K562 (cell line): Measurements from ENCODE around the gene AVPI1. TPM values are rescaled to one million over a fixed set of nuclear protein-coding genes. Genes with fewer than 3 reads are reported as not detected.

Experiments used
- CSDE1 ChIP-seq, 2 experiments: fragments of 450-650 bp; IDR thresholded peaks; 2 replicates each; pipeline ENCODE4 v1.6.1; 2016; ENCODE audit warnings: mild to moderate bottlenecking in 1 of 2
- HOMEZ ChIP-seq: fragments of 250-450 bp; sonication (Bioruptor Pico); IDR thresholded peaks from 2 replicates; pipeline ENCODE4 v1.4.0; 2020; ENCODE audit warnings: mild to moderate bottlenecking, moderate library complexity
- IRF2 ChIP-seq: sonication (generic); formaldehyde crosslinking; IDR thresholded peaks from 2 replicates; pipeline ENCODE4 v1.8.1; 2022; ENCODE audit warnings: mild to moderate bottlenecking, missing genetic modification reagents
- KLF1 ChIP-seq: fragments of 450-650 bp; IDR thresholded peaks from 2 replicates; pipeline ENCODE4 v1.6.1; 2016; ENCODE audit warnings: missing genetic modification characterization, missing compliant biosample characterization
- NCOR1 ChIP-seq: fragments of 450-650 bp; IDR thresholded peaks from 2 replicates; pipeline ENCODE4 v1.6.1; 2016; ENCODE audit warnings: mild to moderate bottlenecking, moderate library complexity
- NFYB ChIP-seq: IDR thresholded peaks from 2 replicates; pipeline ENCODE4 v1.6.1; 2011; ENCODE audit warnings: mild to moderate bottlenecking, moderate library complexity; ENCODE audit not compliant: insufficient read length; ENCODE audit errors: extremely low read depth
- NRF1 ChIP-seq, 2 experiments: fragments of 450-650 bp; IDR thresholded peaks in 1 of 2; conservative IDR thresholded peaks in 1 of 2; 2 replicates each; pipeline ENCODE4 v1.6.1; 2014; ENCODE audit warnings: mild to moderate bottlenecking in 2 of 2
- ZBTB33 ChIP-seq: sonication (generic); formaldehyde crosslinking; IDR thresholded peaks from 2 replicates; pipeline ENCODE4 v1.8.1; 2023; ENCODE audit warnings: mild to moderate bottlenecking, missing genetic modification reagents
- ZBTB9 ChIP-seq: fragments of 450-650 bp; formaldehyde crosslinking; IDR thresholded peaks from 2 replicates; pipeline ENCODE4 v1.4.0; 2020; ENCODE audit warnings: mild to moderate bottlenecking, moderate library complexity
- ZC3H8 ChIP-seq: fragments of 450-650 bp; IDR thresholded peaks from 2 replicates; pipeline ENCODE4 v1.6.1; 2017
- ZNF75A ChIP-seq: fragments of 450-650 bp; formaldehyde crosslinking; IDR thresholded peaks from 2 replicates; pipeline ENCODE4 v1.4.0; 2020; ENCODE audit warnings: mild to moderate bottlenecking
- polyA plus RNA-seq, 8 experiments: library from polyadenylated mRNA; depleted of rRNA in 4 of 8; stranded (reverse) in 5 of 8; unstranded in 3 of 8; fragments of >200 nt; fragmentation: Nextera tagmentation in 2 of 8; fragmentation: Illumina TruSeq in 1 of 8; extraction: Ambion mirVana in 2 of 8; extraction: Trizol in 1 of 8; gene quantifications; 2 replicates each; pipeline versions ENCODE4 v1.2.1 to v1.2.3, GENCODE V29; 2011 to 2014; ENCODE audit warnings: inconsistent platforms in 1 of 8, missing spikeins in 1 of 8
- total RNA-seq, 7 experiments: library from RNA; depleted of rRNA in 6 of 7; stranded (reverse); fragments of >200 nt in 6 of 7; fragmentation: Illumina TruSeq in 2 of 7; extraction: Trizol in 2 of 7; gene quantifications; 2 replicates each; pipeline versions ENCODE4 v1.2.1 to v1.2.3, GENCODE V29; 2011 to 2021; ENCODE audit warnings: low replicate concordance in 1 of 7
- TF ChIP-seq, protein P1 (sequence below): IDR thresholded peaks from 2 replicates; pipeline ENCODE4 v1.6.1; 2011; ENCODE audit warnings: borderline replicate concordance, low read depth, mild to moderate bottlenecking, moderate library complexity, low read length; ENCODE audit not compliant: insufficient read depth, poor library complexity, severe bottlenecking
- TF ChIP-seq, protein P2 (sequence below): fragments of 250-450 bp; sonication (Bioruptor Pico); IDR thresholded peaks from 2 replicates; pipeline ENCODE4 v1.5.0; 2021

Gene AVPI1
- total and polyA plus RNA-seq, 9 of the 15 experiments (the other 6 are each of a cell fraction or from before 2014, with no cell fraction given), result 0.90 to 10.4 (median 7.4) TPM

DNA sequence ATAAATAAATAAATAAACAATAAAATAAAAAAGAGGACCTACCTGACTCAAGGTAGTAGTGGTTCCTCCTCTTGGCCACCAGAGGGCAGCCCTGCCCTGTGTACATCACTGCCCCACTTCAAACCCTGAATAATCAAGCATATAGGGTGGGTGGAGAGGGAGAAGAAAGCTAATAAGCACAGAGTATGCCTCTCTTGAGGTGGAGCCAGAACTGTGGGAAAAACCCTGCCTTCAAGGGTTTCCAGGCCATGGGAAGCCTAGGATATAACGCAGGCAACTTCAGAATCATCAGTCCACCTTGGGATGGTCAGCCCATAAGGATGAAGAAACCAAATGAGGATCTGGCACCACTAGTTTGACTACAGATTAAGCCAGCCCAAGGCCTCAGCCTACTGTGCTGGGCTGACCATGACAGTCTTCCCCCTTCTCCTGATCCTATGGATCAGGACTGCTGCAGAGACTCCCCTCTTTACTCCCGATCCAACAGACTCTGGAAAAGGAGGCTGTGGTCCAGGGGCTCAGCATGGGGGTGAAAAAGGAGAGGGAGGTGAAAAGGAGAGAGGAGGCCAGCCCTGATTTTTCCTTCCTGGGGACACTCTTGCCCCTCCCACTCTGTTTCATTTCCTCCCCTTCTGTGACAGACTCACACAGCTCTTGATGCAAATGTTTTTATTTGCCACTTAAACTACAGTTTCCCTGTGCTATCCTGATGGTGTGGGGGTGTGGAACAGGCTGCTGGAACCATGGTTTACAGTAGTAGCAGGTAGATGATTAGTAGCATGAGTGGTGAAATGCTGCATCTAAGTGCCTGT is 10.1 kb downstream of the AVPI1 start (continued):
- TF ChIP-seq, protein P1, sequence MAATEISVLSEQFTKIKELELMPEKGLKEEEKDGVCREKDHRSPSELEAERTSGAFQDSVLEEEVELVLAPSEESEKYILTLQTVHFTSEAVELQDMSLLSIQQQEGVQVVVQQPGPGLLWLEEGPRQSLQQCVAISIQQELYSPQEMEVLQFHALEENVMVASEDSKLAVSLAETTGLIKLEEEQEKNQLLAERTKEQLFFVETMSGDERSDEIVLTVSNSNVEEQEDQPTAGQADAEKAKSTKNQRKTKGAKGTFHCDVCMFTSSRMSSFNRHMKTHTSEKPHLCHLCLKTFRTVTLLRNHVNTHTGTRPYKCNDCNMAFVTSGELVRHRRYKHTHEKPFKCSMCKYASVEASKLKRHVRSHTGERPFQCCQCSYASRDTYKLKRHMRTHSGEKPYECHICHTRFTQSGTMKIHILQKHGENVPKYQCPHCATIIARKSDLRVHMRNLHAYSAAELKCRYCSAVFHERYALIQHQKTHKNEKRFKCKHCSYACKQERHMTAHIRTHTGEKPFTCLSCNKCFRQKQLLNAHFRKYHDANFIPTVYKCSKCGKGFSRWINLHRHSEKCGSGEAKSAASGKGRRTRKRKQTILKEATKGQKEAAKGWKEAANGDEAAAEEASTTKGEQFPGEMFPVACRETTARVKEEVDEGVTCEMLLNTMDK, result peak; percentile 55
- TF ChIP-seq NFYB (no peak), NCOR1 (no peak), KLF1 (no peak), ZC3H8 (no peak), ZBTB33 (CRISPR knock-in tag) (no peak), HOMEZ (no peak), NRF1 (conservative IDR thresholded peaks at IDR 0.05 in 1 of 2, IDR thresholded peaks at IDR 0.05 in 1 of 2) (no peak), ZBTB9 (CRISPR knock-in tag) (no peak), ZNF75A (CRISPR knock-in tag) (no peak), IRF2 (no peak), CSDE1 (IDR thresholded peaks at IDR 0.05) (no peak)
- TF ChIP-seq, protein P2, sequence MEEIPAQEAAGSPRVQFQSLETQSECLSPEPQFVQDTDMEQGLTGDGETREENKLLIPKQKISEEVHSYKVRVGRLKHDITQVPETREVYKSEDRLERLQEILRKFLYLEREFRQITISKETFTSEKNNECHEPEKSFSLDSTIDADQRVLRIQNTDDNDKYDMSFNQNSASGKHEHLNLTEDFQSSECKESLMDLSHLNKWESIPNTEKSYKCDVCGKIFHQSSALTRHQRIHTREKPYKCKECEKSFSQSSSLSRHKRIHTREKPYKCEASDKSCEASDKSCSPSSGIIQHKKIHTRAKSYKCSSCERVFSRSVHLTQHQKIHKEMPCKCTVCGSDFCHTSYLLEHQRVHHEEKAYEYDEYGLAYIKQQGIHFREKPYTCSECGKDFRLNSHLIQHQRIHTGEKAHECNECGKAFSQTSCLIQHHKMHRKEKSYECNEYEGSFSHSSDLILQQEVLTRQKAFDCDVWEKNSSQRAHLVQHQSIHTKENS (CRISPR knock-in tag), result no peak
